BJ (cell line): ENCODE data around the gene FBXO21. TPM values are rescaled to one million over a fixed set of nuclear protein-coding genes. Genes with fewer than 3 reads are reported as not detected.

Experiments
- CTCF ChIA-PET: fragments of 350-600 bp; formaldehyde crosslinking; extraction: SDS; loops from one replicate; lab custom pipeline; 2021; ENCODE audit warnings: antibody characterized with exemption, inconsistent platforms; lab: Yijun Ruan, JAX
- POLR2A ChIA-PET: fragments of 300-600 bp; sonication (Branson Sonifier 250); formaldehyde crosslinking; extraction: SDS; loops from one replicate; lab custom pipeline; 2021; ENCODE audit warnings: antibody characterized with exemption; lab: Charles Lee
- DNase-seq: peaks from one replicate; pipeline ENCODE4 v3.0.0-alpha.2; 2011; ENCODE audit warnings: low read depth
- H3K27me3 ChIP-seq: 2 replicates; pipeline ENCODE4 v1.6.0; 2011; ENCODE audit warnings: low read length; ENCODE audit not compliant: control insufficient read depth, insufficient read depth
- H3K36me3 ChIP-seq: 2 replicates; pipeline ENCODE4 v1.5.1; 2011; ENCODE audit warnings: low read length; ENCODE audit not compliant: control insufficient read depth, insufficient read depth
- H3K4me3 ChIP-seq: 2 replicates; pipeline ENCODE4 v1.5.1; 2011; ENCODE audit warnings: low read depth, mild to moderate bottlenecking, control low read depth, low read length
- polyA plus RNA-seq: library from polyadenylated mRNA; depleted of rRNA; stranded (reverse); fragments of >200 nt; gene quantifications from 2 replicates; pipeline ENCODE4 v1.2.3, GENCODE V29; 2011
- TF ChIP-seq, protein P1 (sequence below): IDR thresholded peaks from 2 replicates; pipeline ENCODE4 v1.5.1; 2011; ENCODE audit warnings: low read depth, mild to moderate bottlenecking, control low read depth, inconsistent platforms, low read length, moderate library complexity; ENCODE audit not compliant: insufficient read depth

FBXO21 gene
- polyA plus RNA-seq, 1 experiment: 28.9 TPM

DNA sequence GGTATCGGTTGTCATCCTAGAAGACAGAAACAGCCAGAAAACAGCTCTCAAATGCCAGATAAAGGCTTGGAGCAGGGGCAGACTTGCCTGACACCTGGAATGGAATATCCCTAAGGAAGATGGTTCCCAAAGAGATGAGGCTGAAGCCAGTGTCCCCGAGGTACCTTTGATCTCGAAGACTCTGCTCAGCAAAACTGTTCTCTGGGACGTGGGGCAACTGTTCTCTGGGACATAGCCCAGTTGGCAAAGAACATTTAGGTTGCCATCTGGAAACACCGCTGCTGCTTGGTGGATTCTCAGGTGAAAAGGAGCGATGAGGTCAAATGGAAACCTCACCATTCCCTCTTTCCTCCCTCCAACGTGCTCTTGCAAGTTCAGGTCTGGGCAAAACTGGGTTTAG, 27.9 kb upstream of the FBXO21 start:
- TF ChIP-seq, protein P1, sequence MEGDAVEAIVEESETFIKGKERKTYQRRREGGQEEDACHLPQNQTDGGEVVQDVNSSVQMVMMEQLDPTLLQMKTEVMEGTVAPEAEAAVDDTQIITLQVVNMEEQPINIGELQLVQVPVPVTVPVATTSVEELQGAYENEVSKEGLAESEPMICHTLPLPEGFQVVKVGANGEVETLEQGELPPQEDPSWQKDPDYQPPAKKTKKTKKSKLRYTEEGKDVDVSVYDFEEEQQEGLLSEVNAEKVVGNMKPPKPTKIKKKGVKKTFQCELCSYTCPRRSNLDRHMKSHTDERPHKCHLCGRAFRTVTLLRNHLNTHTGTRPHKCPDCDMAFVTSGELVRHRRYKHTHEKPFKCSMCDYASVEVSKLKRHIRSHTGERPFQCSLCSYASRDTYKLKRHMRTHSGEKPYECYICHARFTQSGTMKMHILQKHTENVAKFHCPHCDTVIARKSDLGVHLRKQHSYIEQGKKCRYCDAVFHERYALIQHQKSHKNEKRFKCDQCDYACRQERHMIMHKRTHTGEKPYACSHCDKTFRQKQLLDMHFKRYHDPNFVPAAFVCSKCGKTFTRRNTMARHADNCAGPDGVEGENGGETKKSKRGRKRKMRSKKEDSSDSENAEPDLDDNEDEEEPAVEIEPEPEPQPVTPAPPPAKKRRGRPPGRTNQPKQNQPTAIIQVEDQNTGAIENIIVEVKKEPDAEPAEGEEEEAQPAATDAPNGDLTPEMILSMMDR: no peak
- no peaks in the 10 kb centered on the region for H3K36me3 ChIP-seq
- H3K4me3 ChIP-seq: no peak overlapping the region
- CTCF ChIA-PET: interaction anchor here (1.0 kb wide), 1 partner anchor 149 kb away, joined by 3 read pairs; no protein-coding TSS in a partner anchor
- DNase-seq: no peak
- POLR2A ChIA-PET: no interaction called here
- no peaks in the 10 kb centered on the region for H3K27me3 ChIP-seq

DNA sequence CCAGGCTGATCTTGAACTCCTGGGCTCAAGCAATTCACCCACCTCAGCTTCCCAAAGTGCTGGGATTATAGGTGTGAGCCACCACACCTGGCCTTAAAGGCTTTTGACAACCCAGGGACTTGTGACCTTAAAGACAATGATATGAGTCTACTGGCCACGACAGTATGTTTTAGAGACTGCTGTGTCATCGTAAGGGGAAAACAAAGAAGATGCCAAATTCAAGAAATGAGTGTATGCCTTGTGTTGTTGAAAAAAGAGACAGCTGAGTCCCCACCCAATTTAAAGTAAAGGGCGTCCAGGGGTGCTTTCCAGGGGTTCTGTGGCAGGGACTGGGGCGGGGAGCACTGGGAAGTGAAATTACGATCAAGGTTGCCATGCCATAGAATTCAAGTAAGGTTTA, 26.4 kb upstream of the FBXO21 start:
- ChIA-PET CTCF (interaction anchor here (0.7 to 1.8 kb wide), 2 partner anchors 46 to 634 kb away, joined by 3 to 7 read pairs; no protein-coding TSS in a partner anchor), POLR2A (no interaction called here)

DNA sequence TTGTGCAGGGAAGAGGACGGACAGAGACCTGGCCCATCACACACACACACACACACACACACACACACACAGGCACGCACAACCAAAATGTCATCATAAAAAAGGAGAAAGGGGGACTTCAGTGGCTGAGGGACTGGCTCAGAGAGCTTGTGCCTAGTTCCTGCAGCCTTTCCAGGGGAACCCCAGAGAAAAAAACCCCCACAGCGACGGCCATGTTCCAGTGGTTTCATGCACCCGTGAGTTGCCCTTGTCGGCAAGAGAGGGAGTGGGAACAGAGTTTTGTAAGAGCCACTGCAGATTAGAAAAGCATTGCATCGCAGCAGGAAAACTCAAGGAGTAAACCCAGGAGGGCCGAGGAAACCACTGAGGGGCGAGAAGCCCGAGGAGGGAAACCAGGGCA, 24.5 kb upstream of the FBXO21 start:
- H3K27me3 ChIP-seq: no peaks in the 10 kb centered on the region
- TF ChIP-seq, protein P1: no peak
- no peak overlapping the region for H3K4me3 ChIP-seq
- ChIA-PET CTCF (interaction anchor here (7.2 kb wide), 1 partner anchor 643 kb away, joined by 59 read pairs; no protein-coding TSS in a partner anchor), POLR2A (no interaction called here)
- DNase-seq: no peak
- H3K36me3 ChIP-seq: no peaks in the 10 kb centered on the region

More for the DNA sequence above, 26.4 kb upstream of the FBXO21 start:
- Histone ChIP-seq H3K27me3 (no peaks in the 10 kb centered on the region), H3K4me3 (no peak overlapping the region), H3K36me3 (no peaks in the 10 kb centered on the region)
- no peak for DNase-seq
- TF ChIP-seq, protein P1: no peak

DNA sequence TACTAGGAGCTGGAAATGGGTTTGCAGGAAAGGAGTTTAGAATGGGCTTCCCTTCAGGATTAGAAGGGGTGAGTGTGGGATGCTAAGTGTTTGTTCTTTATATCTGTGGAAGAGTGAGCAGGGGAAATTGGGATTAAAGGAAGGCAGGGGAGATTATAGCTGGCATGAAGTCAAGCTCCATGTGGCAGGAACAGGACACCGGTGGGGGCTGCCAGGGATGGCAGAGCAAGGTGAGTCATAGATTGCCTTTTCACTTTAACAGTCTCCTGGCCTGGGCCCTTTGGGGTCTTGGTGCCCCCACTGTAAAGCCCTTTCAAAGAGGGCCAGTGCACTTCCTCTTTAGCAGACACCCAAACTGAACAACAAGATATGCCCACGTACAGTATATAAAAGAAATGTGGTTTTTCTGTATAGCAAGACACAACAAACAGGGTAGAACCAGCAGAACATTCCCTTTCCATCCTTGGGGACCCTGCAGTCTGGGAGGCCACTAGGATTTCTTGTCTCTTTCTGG, 23.1 kb upstream of the FBXO21 start:
- H3K27me3 ChIP-seq: no peaks in the 10 kb centered on the region
- TF ChIP-seq, protein P1: no peak
- POLR2A ChIA-PET: no interaction called here
- no peaks in the 10 kb centered on the region for H3K36me3 ChIP-seq
- CTCF ChIA-PET: interaction anchor here (1.2 to 7.2 kb wide), 11 partner anchors 11 to 657 kb away, joined by 4 to 59 read pairs (median 8); no protein-coding TSS in a partner anchor
- DNase-seq: no peak
- H3K4me3 ChIP-seq: no peak overlapping the region

DNA sequence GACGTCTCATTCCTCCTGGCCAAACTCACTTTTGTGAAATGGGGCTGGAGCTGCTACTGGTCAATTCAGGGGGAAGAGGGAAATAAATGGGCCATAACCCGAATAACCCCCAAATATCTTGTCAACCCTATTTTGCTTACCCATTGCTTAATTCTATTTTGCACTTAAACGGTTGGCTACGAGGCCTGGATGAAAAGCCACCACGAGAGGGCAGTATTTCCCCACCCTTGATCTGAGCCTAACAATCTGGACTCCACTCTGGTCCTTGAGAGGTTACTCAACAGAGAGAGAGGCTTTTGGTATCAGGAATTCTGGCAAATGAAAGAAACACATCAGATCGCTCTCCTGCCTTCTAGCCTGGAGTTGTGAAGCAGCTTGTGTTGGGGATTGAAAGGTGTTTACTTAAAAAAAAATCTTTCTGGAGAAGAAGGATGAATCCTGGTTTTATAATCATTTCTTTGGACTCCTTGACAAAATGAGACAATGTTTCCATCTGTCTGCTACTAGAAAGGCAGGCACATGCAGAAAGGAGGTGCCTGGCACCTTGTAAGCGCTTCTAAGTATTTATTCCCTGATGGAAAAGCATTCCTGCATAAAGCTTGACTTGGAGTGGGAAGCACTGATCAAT, 22.4 kb upstream of the FBXO21 start:
- no peak for DNase-seq
- Histone ChIP-seq H3K4me3 (no peak overlapping the region), H3K27me3 (no peaks in the 10 kb centered on the region; the same call in 1 of the 2 replicates), H3K36me3 (no peaks in the 10 kb centered on the region)
- ChIA-PET CTCF (interaction anchor here (0.7 to 7.2 kb wide), 14 partner anchors 8 to 657 kb away, joined by 3 to 59 read pairs (median 6); no protein-coding TSS in a partner anchor), POLR2A (no interaction called here)
- TF ChIP-seq, protein P1: peak; percentile 93
